GM19395 (cell line): ENCODE results near the gene GRK5.
A peak's percentile ranks its signal among the peaks of the same experiment; 100 is the strongest.
"Not testable (repeated sequence)": the region's sequence is repeated elsewhere in the genome, so short reads cannot be mapped to it uniquely, and the experiment has no call there.

Experiments
- ATAC-seq: cut with Tn5 transposase; IDR thresholded peaks from one replicate; pipeline ENCODE4 v1.9.1; 2021; ENCODE audit warnings: mild to moderate bottlenecking, moderate library complexity; ENCODE audit not compliant: unreplicated experiment

The GRK5 gene

DNA sequence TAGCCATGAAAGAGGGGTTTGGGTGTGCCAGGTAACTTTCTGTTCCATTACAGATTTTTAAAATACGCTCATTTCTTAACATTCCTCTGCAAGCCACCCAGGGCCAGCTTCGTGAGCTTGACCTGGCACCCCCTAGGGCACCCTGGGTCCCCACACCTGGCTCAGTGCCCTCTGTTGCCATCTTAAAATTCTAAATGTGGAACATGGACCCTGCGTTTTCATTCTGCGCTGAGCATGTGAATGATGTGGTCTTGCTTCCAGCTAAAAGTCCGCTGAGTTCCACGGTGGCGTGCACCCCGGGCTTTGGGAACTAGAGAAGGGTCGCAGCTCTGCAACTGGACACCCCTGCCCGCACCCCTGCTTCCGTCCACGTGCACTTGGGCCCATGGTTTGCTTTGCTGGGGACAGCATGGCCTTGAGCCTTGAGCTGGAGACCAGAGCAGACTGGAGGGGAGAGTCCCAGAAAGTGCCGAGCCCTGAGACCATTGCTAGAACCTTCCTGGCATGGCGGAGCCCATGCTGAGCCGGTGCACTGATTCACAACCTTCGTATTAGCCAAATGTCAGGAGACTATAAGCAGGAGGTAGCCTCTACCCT is 244.0 kb downstream of the GRK5 start:
- no peak for ATAC-seq

DNA sequence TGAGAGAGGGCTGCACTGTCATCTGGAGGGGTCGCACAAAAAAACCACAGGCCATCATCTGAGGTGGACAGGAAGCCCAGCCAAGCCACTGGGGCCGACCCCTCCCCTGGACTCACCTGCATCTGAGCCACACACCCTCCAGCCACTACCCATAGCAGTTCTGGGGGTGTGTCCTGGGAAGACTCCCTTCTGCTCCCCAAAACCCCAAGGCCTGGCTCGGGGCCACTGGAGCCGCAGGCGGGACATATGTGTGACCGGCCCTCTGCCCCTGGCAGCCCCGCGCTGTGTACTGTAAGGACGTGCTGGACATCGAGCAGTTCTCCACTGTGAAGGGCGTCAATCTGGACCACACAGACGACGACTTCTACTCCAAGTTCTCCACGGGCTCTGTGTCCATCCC is 245.0 kb downstream of the GRK5 start:
- no peak for ATAC-seq

DNA sequence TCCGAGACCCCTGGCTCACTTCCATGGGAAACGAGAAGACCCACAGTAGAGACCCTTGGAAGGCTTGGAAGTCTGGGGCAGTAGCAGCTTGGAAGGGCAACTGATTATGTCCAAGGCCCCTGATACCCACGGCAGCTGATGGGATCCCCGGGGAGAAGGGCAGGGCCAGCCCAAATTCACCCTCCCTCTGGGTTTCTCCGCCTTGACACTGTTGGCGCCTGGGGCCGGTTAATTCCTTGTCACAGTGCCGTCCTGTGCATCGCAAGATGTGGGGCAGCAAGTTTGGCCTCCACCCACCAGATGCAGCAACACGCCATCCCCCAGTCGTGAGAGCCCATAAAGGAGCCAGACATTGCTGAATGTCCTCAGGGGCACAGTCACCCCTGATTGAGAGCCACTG is 245.9 kb downstream of the GRK5 start:
- no peak for ATAC-seq

DNA sequence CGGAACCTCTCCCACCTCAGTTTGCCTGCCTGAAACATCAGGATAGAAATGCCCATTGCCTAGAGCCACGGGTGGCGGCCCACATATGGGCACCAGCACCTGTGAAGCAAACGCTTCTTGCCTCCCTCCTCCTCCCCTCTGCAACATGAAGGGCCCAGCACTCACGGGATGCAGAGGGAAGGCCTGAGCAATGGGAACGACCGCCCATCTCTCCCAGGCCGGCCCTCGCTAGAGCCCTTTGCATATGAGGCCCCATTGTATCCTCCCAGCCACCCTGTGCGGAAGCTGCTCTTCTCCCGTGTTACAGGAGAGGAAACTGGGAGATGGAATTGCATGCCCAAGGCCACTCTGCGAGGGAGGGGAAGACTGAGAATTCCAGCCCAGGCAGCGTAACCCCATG is 246.9 kb downstream of the GRK5 start:
- ATAC-seq = no peak

DNA sequence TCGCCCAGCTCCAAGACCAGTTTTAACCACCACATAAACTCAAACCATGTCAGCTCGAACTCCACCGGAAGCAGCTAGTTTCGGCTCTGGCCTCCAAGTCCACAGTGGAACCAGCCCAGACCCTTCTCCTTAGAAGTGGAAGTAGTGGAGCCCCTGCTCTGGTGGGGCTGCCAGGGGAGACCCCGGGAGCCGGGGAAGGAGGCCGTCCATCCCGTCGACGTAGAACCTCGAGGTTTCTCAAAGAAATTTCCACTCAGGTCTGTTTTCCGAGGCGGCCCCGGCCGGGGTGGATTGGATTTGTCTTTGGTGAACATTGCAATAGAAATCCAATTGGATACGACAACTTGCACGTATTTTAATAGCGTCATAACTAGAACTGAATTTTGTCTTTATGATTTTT is 247.6 kb downstream of the GRK5 start:
- no peak for ATAC-seq

DNA sequence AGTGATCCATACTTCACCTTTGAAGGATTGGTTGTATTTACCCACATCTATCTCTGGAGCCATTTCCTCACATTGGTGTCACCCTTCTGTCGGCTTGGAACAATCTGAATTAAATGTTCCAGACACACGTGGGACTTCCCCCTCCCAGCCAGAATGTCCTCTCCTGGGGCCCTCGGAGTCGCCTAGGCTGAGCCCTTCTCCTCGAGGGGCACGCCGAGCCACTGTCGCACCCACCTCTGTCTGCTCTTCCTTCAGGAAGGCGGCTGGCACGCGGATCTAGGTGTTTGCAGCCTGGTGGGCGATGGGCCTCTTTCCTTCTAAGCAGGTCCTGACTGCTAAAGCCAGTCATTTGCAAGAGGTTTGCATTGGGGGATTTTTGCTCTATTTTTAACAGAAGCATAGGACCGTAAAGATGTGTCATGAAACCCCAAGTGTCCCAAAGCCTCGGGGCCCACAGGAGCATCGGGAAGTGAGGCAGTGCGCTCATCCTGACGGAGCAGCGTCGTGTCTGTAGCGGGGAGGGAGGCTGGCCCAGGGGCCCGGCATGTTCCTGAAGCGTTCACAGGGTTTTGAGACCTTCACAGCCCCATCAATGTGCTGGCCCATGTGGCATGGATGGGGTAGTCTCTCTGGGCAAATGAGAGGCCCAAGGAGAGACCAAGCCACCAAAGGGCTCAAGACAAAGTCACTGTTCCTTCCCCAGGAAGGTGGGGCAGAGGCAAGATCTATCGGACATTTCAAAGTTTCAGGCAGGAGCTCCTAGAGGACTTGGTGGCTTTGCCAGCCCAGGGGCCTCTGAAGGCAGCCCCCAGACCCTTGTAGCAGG is 248.5 kb downstream of the GRK5 start:
- ATAC-seq = no peak

DNA sequence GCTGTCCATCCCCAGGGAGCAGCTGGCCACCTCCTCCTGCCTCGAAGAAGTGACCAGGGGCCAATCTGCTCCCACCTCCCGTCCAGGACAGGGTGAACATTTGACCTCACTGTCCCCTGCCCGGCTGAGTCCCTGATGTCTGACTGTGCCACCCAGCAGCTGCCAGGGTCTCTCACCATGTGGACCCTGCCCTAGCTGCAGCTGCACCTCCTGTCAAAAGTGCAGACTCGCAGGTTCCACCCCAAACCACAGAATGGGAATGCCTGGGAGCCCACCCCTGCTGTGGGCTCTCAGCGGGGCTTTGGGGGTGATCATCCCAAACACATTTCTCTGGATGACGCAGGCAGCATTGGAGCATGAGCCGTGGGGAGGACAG is 249.1 kb downstream of the GRK5 start:
- ATAC-seq = no peak

DNA sequence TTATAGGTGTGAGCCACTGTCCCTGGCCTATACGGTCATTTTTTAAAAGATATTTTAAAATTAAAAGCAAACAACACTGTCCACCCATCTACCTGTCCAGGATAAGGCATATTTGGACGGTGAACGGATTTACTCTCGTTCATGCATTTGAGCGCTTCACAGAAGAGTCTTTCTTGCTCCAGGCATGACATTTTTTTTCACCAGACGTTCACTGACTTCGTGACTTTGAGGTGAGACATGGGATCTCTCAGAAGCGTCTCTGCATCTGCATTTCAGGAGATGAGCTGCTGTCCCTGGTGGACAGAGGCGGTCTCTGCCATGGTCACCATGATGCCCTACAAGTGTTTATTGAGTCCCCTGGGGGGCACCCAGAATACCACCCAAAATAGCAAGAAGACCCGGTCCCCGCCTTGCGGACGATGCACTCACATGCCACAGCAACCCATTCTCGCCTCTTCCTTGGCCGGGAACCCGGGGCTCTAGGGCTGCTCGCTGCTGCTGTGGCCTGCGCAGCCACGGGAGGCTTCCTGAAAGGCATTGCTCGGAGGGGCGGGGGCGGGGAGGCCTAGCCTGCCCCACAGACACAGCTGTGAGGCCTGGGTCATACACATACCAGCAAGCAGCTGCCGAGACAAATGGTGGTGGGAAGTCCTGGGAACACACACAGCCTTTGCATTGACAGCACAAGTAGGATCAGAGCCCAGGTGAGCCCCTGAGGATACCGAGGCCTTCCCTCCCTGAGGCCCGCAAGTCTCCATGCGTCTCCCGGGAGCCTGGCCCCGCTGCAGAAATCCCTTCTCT is 250.8 kb downstream of the GRK5 start:
- ATAC-seq = no peak

DNA sequence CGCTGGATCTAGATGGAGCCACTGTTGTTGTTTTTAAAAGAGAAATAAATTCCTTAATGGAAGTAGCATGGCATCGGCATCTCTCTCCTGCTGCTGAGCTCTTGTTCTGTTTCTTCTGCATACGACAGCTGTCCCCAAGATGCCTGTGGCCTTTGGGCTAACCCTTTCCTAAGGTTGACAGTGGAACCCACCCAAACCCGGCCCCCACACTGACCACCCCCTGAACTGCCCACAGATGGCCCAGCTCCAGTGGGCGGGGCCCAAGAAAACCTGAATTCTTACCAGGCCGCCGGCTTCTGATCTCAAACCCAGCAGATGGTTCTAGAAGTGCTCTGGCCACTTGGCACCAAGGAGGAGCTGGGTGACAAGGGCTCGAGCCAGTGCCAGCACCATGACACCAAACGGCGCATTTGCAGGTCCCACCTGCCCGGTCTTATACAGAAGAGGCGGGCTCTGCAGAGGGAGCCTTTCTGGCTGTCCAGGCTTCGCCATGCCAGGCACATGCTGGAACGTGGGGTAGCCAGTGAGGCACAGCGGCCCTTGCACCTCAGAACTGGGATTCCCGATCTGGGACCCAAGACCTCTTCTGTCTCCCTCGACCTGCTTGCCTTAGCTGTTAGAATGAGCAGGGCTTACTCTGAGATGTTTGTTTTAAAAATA is 252.4 kb downstream of the GRK5 start:
- ATAC-seq = no peak

DNA sequence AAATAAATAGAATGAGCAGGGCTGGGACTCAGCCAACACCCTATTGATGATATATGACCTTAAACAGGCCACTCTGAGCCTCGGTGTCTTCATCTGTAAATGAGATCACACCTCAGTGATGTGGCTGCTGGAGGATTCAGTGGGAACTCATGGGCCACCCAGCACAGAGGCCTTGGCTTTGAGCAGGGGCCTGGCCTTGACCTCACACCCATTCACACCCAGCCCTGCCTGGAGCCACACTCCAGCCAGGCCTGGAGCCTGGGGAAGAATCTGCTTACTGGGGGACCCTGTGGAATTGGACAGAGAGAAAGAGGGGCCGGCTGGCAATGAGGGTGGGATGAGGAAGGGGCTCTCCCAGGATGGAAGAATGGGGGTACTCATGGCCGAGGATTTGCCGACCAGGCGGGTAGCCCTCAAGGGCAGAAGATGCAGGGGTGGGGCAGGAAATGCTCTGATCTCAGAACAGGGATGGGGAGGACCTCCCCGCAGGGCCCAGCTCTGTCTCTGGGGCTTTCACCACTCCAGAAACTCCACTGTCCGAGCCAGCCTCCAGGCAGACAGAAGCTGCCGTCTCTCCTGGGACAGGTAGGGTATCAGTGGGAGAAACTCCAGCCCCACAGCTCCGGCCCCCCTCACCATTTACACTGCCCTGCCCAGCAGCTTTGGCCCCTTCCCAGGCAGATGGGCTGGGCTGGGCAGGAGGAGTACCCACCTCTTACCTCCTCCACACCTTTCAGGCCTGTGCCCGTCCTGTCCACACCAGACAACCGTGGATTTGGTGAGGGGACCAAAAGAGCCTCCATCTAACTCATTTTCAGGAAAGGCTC is 253.2 kb downstream of the GRK5 start:
- no peak for ATAC-seq

DNA sequence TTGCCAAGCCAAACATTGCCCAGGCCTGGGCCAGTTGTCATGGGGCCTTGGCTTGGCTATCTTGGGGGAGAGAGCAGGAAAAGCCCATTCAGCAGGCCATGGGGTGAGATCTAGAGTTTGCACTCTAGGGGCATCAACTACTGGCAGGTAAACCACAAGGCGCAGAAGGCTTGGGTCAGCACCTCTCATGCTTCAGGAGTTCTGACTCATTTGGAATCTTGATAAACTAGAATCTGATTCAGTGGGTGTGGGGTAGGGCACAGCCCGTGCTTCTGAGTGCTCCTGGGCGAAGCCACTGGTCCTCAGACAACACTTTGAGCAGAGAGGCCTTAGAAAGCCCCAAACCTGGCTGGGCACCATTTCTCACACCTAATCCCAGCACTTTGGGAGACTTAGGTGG is 254.0 kb downstream of the GRK5 start:
- peak; percentile 53 for ATAC-seq

DNA sequence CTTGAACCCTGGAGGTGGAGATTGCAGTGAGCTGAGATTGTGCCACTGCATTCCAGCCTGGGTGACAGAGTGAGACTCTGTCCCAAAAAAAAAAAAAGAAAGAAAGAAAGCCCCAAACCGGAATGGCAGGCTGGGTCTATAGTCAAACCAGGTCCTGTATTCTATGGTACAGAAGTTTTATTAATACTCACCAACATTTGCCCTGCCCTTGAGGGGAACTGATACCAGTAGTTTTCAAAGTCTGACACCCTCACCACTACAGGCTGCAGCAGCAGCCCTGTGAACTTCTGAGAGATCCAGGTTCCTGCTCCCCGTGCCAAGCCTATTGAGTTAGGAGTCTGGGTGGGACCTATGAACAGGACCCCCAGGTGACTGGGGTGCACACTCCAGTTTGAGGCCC is 254.6 kb downstream of the GRK5 start:
- peak; percentile 72 for ATAC-seq

DNA sequence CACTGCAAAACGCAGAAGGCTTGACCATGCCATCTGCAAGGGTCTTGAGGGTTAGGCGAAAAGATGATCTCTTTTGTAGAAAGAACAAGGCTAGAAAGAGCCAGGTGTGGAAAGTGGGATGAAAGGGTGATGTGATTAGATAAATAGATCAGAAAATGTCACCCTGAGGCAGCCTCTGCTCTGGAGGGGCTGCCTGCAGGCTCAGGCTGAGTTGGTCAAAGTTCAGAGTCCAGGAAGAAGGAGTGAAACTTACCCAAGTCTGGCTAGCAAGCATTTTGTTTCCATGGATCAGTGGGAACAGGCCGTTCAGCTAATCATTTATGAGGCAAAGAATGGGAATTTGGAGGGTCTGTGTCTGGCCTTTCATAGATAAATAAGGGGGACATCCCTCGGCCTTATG is 255.4 kb downstream of the GRK5 start:
- no peak for ATAC-seq

DNA sequence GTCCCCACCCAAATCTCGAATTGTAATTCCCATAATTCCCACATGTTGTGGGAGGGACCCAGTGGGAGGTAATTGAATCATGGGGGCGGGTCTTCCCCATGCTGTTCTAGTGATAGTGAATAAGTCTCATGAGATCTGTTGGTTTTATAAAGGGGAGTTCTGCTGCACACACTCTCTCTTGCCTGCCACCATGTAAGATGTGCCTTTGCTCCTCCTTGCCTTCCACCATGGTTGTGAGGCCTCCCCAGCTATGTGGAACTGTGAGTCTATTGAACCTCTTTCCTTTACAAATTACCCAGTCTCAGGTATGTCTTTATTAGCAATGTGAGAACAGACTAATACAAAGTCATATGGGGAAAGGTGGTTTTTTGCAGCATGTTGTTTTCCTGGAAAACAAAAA is 255.8 kb downstream of the GRK5 start:
- not testable (repeated sequence) for ATAC-seq

DNA sequence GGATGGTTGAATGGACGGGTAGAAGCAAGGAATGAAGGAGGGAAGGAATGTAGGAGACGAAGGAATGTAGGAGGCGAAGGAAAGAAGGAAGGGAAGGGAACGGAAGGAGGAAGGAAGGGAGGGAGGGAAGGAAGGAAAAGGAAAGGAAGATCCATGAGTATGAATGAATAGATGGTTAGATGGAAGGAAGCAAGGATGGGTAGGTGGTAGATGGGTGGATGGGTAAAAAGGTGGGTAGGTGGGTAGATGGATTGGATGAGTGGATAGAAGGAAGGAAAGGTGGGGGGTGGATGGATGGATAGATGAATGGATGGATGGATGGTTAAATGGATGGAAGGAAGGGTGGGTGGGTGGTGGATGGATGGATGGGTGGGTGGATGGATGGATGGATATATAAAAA is 257.7 kb downstream of the GRK5 start:
- ATAC-seq = no peak

DNA sequence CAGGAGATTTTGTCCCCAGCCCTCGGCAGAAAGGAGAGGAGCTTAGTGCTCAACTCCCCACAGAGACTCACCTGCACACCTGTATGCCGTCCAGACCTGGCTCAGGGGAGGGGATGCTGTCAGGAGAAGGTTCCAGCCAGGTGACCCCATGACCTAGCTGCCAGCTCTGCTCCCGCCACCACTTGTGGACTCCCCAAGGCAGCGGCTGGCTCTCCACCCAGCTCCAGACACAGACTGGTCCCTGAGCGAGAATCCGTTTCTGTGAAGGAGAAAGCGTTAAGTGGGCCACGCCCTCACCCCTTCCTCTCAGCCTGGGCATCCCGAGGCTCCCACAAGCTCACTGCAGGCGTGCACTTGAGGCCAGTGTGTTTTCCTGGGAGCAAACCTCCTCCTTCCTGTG is 258.7 kb downstream of the GRK5 start:
- no peak for ATAC-seq

DNA sequence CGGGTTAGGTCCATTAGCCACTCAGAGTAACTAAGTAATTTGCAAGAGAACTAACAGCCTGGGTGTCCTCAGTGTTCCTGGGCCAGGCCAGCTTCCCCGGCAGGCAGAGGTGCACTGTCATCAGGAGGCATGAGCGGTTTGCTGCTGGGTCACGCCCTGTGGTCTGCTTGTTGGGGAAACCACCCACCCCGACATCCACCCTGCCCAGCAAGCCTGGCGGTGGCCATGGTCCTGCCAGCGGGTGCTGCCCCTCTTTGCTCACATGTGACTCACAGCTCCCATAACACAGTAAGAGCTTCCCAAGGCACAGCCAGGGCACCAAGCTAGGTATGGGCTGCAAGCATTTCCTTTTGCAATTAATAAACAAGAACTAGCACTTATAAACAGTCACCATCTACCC is 259.3 kb downstream of the GRK5 start:
- ATAC-seq = no peak

DNA sequence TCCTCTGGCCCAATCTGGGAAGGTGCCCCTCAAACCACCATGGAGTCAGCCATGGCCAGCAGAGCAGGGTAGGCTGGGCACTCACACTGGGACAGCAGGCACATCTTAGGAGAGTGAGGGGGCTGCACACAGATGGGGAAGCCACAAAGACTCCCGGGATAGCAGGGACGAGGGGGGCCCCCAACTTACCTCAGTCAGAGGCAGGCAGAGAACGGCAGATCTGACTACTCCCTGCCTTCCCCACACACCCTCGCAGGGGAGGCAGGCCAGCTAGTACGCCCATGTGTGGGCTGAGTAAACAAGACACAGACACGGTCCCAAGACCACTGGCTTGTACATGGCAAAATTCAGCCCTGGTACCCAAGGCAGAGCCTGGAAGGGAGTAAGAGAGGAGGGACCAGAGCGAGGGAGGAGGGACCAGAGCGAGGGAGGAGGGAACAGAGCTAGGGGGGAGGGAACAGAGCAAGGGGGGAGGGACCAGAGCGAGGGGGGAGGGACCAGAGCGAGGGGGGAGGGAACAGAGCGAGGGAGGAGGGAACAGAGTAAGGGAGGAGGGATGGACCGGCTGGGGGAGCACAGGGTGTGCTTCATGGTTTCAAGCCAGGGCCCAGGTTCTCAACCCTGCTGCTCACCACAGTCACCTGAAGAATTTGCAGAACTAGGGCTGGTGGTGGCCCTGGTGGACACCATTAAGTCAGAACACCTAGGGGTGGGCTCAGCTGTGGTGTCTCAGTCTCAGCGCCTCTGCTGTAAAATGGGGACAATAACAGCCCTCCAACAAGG is 261.4 kb downstream of the GRK5 start:
- no peak for ATAC-seq

DNA sequence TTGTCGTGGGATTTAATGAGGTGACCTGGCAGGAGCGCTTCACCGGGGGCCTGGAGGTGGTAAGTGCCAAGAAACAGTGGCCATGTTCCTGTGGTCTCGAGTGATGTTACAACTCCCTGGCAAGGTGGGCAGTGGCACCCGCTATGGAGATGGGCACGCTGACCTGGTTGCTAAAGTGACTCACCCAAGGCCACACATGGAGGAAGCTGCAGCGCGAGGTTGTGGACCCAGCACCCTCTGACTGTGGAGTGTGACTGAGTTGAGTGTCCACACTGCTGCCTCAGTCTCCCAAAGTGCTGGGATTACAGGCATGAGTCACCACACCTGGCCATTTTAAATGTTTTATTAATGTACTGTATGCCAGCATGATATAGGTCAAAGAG is 261.9 kb downstream of the GRK5 start:
- ATAC-seq = no peak

DNA sequence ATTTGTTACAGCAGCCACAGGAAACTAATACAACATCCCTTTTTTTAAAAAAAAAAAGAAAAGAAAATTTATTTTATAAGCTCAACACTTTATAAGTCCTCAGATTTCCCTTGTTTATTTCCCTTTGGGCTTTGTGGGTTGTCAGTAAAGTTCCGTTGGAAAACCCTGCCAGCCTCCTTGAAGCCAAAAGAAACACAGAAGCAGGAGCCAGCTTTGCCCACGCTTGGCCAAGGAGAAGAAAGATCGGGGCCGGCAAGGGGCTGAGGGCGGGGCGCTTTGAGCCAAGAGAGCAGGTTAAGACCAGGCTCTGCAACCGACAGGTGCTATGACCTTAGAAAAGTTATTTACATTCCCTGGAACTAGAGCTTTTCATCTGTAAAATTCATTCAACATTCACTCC is 262.5 kb downstream of the GRK5 start:
- no peak for ATAC-seq
